Activated naive CD4-positive, alpha-beta T cell treated with anti-CD3 and anti-CD28 coated beads, Interleukin-2, amount 50 U/mL, for 24 hours (primary cell): ENCODE results near the gene HCRTR2.
"Not testable (repeated sequence)": the region's sequence is repeated elsewhere in the genome, so short reads cannot be mapped to it uniquely, and the experiment has no call there.

Experiments
- H3K27ac Mint-ChIP-seq: one replicate; pipeline ENCODE4 v1.8.0; 2021; ENCODE audit warnings: mild to moderate bottlenecking, mixed read lengths
- H3K27me3 Mint-ChIP-seq: one replicate; pipeline ENCODE4 v1.8.0; 2021; ENCODE audit warnings: mixed read lengths
- H3K36me3 Mint-ChIP-seq: one replicate; pipeline ENCODE4 v1.8.0; 2021; ENCODE audit warnings: mixed read lengths
- H3K4me1 Mint-ChIP-seq: one replicate; pipeline ENCODE4 v1.8.0; 2021; ENCODE audit warnings: mixed read lengths
- H3K4me3 Mint-ChIP-seq: one replicate; pipeline ENCODE4 v1.8.0; 2021; ENCODE audit warnings: mild to moderate bottlenecking, mixed read lengths
- H3K9me3 Mint-ChIP-seq: one replicate; pipeline ENCODE4 v1.8.0; 2021; ENCODE audit warnings: mixed read lengths

Gene HCRTR2

DNA sequence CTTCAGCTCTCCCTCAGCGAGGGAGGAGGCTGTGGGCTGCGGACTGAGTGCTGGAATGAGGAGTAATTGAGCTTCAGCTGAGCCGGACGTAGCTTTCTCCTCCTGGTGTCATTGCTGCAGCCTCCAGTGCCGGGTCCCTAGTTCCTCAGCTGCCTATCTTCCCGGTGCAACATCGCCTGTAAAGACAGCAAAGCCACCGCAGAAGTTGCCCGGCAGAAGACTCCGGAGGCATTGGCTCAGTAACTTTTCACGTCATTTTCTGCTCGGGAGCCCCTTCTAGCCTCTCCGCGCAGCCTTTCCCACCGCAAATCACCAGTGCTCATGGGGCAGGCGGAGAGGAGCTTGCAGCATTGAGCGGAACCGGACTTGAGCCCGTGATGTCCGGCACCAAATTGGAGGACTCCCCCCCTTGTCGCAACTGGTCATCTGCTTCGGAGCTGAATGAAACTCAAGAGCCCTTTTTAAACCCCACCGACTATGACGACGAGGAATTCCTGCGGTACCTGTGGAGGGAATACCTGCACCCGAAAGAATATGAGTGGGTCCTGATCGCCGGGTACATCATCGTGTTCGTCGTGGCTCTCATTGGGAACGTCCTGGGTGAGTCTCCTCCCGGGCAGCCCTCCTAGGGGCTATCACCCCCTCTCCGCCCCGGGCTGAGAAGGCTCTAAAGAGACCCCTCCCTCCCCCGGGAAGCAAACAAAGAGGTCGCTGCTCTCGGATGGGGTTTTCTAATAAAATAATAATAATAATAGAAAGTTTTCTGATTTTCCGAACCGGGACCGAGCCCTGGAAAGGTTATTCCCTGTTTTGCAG lies at the start of gene HCRTR2:
Gene HCRTR2, plus strand, starts transcription at position 305 of the 816 bp plus-strand sequence. Its CDS starts 73 bp downstream, at position 378.
- H3K27ac Mint-ChIP-seq = no peak within 1 kb of the TSS
- H3K27me3 Mint-ChIP-seq = peaks cover 10% of the 10 kb centered on the region
- no peaks in the 10 kb centered on the region for H3K4me1 Mint-ChIP-seq
- H3K4me3 Mint-ChIP-seq = no peak within 1 kb of the TSS
- peaks cover 6% of the 10 kb centered on the region for H3K9me3 Mint-ChIP-seq
- H3K36me3 Mint-ChIP-seq = no peaks in the 10 kb centered on the region

DNA sequence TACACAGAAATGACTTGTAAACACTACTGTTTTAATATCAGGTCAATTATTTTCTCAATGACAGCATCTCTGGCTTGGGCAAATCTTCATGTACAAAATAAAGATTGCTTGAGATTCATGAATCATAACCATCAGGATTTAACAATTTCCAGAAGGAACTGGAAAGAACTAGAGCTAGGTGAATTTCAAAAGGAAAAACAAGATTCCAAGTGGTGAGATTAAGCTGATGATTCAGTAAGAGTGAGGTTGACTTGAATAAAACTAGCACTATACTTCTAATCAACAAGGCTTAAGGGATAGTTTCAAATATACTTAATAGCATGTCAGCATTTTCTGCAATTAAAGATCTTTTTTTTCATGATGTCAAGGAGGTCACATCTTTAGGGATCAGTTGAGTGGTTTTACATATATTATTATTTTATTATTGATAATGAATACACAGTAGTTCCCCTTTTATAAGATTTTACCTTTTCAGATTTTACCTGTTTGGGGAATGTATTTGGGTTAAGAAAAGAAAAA lies 43.5 kb upstream of the HCRTR2 start:
- no peak overlapping the region for H3K27ac Mint-ChIP-seq
- H3K9me3 Mint-ChIP-seq = peaks cover 16% of the 10 kb centered on the region
- H3K27me3 Mint-ChIP-seq = no peaks in the 10 kb centered on the region
- H3K4me1 Mint-ChIP-seq = no peaks in the 10 kb centered on the region
- H3K36me3 Mint-ChIP-seq = no peaks in the 10 kb centered on the region
- no peak overlapping the region for H3K4me3 Mint-ChIP-seq

DNA sequence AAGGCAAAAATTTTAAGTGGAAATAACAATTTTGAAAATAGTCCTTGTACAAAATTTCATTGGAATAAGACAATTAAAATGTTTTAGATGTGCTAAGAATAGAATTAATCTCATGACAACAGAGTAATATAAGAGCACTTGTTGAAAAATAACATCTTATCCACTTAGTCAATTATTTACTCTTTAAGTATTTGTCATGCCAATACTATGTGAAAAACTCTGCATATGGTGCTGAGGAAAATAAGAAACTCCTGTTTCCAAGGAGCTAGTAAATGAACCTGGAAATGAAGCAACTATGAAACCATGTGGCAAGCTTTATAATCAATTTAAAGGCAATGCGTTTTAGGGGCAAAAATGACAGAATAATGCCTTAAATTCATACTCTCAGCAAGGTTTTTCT lies 42.7 kb upstream of the HCRTR2 start:
- H3K27me3 Mint-ChIP-seq = no peaks in the 10 kb centered on the region

DNA sequence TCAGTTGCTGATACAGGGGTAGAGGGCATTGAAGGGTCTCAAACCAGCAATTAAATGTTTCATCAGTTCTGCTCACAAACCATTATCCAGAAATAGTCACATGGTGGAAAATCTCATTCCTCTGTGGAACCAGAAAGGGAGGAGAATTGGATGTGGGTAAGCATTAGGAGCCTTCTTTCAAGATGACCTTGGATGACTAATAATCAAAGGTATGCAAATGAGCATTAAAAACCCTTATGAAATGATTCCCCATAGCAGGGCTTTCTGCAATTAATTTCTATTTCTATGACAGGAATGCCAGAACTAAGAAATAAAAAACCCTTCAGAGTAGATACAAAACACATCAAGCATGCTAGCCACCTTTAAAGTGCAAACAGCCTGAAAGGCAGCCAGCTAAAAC lies 37.4 kb upstream of the HCRTR2 start:
- no peaks in the 10 kb centered on the region for H3K36me3 Mint-ChIP-seq
- no peaks in the 10 kb centered on the region for H3K27me3 Mint-ChIP-seq
- no peak overlapping the region for H3K27ac Mint-ChIP-seq
- H3K4me1 Mint-ChIP-seq = no peaks in the 10 kb centered on the region
- no peak overlapping the region for H3K4me3 Mint-ChIP-seq
- no peaks in the 10 kb centered on the region for H3K9me3 Mint-ChIP-seq

More for the DNA sequence above, 42.7 kb upstream of the HCRTR2 start:
- no peak overlapping the region for H3K27ac Mint-ChIP-seq
- peaks cover 16% of the 10 kb centered on the region for H3K9me3 Mint-ChIP-seq
- no peaks in the 10 kb centered on the region for H3K4me1 Mint-ChIP-seq
- H3K36me3 Mint-ChIP-seq = no peaks in the 10 kb centered on the region
- H3K4me3 Mint-ChIP-seq = no peak overlapping the region

DNA sequence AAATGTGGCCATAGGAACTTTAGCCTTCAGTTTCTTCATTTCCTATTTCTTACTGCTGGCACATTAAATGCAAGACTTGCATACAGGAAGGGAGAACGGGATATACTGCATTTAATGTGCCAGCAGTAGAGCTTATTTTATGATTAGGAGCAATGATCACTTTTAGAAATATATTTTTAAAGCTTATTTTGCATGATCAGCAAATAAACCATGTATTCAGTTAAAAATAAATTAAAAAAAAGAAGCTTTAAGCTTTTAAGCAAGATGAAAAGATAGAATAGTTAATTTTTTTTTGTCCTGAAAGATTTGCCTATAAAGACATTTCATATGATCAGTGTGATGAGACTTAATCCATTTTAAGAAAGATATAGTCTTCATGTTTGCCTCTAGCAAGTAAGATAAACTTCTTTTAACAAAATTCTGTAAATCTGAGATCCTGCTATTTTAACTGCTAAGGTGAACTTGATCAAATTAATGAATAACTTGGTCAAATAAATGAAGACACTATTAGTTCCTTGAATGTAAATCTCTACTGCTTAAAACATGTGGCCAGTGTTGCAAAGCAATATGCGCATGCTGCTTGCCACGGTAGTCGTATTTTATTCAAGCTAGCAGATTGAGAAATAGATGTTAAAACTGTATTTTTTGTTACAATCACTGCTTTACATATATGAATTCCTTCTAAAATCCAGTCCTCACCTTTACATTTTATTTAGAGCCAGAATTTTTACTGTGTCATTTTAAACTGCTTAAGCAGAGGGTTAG lies 36.2 kb upstream of the HCRTR2 start:
- H3K36me3 Mint-ChIP-seq = no peaks in the 10 kb centered on the region
- no peak overlapping the region for H3K4me3 Mint-ChIP-seq
- H3K9me3 Mint-ChIP-seq = no peaks in the 10 kb centered on the region
- no peaks in the 10 kb centered on the region for H3K27me3 Mint-ChIP-seq
- no peaks in the 10 kb centered on the region for H3K4me1 Mint-ChIP-seq
- no peak overlapping the region for H3K27ac Mint-ChIP-seq

DNA sequence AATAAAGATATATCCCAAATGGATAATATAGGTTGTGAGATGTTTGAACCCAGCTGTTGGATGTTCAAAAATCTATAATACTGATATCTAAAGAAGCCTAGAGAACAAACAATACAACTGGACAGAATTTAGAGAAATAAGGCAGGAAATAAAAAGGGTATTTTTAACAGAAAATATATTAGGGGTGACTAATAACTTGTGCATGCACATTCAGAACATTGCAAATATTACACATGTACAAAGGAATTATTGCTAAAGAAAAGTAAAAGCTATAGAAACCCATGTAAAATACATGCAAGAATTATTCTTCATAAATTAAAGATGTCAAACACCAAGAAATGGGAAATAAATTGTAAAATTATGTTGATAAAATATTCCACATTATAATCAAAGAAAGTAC lies 32.7 kb upstream of the HCRTR2 start:
- Mint-ChIP-seq H3K27ac (no peak overlapping the region), H3K36me3 (no peaks in the 10 kb centered on the region), H3K4me3 (no peak overlapping the region), H3K4me1 (no peaks in the 10 kb centered on the region), H3K27me3 (no peaks in the 10 kb centered on the region), H3K9me3 (peaks cover 6% of the 10 kb centered on the region)

DNA sequence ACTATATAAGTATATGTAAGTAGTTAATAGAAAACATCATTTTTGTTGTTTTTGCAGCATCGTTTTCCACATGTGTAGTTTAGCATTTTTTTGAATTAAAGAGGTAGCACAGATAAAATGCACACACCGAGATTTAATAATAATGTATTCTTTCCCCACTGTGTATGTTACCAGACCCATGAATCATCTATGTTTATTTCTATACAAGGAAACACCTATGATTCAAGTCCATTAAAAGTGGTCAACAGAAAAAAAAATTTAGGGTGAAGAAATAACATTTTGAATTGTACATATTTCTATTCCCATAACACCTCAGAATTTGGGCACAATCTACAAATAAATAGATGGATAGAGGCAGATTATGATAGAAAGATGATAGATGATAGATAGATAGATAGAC lies 31.7 kb upstream of the HCRTR2 start:
- no peak overlapping the region for H3K27ac Mint-ChIP-seq

DNA sequence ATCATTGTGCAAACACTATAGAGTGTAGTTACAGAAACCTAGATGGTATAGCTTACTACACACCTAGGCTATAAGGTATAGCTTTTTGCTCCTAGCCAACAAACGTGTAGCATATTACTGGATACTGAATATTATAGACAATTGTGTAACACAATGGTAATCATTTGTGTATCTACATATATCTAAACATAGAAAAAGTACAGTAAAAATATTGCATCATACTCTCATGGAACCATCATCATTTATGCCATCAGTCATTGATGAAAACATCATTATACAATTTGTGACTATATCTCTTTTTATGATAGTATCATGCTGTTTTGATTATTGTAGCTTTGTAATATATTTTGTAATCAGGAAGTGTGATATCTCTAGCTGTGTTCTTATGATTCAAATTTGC lies 21.0 kb upstream of the HCRTR2 start:
- no peaks in the 10 kb centered on the region for H3K27me3 Mint-ChIP-seq
- no peaks in the 10 kb centered on the region for H3K36me3 Mint-ChIP-seq
- no peaks in the 10 kb centered on the region for H3K9me3 Mint-ChIP-seq
- H3K4me1 Mint-ChIP-seq = no peaks in the 10 kb centered on the region
- H3K27ac Mint-ChIP-seq = no peak overlapping the region
- no peak overlapping the region for H3K4me3 Mint-ChIP-seq

More for the DNA sequence above, 31.7 kb upstream of the HCRTR2 start:
- no peaks in the 10 kb centered on the region for H3K27me3 Mint-ChIP-seq
- no peak overlapping the region for H3K4me3 Mint-ChIP-seq
- H3K4me1 Mint-ChIP-seq = no peaks in the 10 kb centered on the region
- no peaks in the 10 kb centered on the region for H3K36me3 Mint-ChIP-seq
- peaks cover 6% of the 10 kb centered on the region for H3K9me3 Mint-ChIP-seq

DNA sequence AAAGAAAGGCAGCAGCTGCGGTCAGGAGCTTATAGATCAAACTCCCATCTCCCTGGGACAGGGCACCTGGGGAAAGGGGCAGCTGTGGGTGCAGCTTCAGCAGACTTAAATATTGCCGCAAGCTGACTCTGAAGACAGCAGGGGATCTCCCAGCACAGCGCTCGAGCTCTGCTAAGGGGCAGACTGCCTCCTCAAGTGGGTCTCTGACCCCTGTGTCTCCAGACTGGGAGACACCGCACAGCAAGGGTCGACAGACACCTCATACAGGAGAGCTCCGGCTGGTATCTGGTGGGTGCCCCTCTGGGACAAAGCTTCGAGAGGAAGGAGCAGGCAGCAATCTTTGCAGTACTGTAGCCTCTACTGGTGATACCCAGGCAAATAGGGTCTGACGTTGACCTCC lies 15.5 kb upstream of the HCRTR2 start:
- H3K27me3 Mint-ChIP-seq, H3K36me3 Mint-ChIP-seq, H3K9me3 Mint-ChIP-seq, H3K4me1 Mint-ChIP-seq, H3K4me3 Mint-ChIP-seq, H3K27ac Mint-ChIP-seq: not testable (repeated sequence)

DNA sequence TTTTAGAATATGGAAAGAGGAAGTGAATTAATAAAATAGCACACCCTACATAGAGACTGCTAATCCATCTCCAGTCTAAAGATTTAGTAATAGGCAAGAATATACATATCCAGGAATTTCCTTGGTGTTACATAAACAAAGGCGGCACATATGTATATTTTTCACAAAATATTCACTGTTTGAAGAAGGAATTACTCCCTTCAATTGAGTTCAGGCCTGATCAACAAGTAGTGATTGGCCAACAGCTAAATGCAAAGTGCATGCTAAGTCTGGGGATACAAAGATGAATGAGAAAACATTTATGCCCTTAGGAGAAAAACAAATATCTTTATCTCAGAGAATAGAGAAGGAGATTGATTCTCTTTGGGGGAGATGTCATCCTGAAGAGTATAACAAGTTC lies 6.5 kb upstream of the HCRTR2 start:
- H3K9me3 Mint-ChIP-seq = peaks cover 5% of the 10 kb centered on the region
- H3K36me3 Mint-ChIP-seq = no peaks in the 10 kb centered on the region
- H3K4me3 Mint-ChIP-seq = no peak overlapping the region
- H3K4me1 Mint-ChIP-seq = no peaks in the 10 kb centered on the region
- H3K27me3 Mint-ChIP-seq = no peaks in the 10 kb centered on the region
- H3K27ac Mint-ChIP-seq = no peak overlapping the region

DNA sequence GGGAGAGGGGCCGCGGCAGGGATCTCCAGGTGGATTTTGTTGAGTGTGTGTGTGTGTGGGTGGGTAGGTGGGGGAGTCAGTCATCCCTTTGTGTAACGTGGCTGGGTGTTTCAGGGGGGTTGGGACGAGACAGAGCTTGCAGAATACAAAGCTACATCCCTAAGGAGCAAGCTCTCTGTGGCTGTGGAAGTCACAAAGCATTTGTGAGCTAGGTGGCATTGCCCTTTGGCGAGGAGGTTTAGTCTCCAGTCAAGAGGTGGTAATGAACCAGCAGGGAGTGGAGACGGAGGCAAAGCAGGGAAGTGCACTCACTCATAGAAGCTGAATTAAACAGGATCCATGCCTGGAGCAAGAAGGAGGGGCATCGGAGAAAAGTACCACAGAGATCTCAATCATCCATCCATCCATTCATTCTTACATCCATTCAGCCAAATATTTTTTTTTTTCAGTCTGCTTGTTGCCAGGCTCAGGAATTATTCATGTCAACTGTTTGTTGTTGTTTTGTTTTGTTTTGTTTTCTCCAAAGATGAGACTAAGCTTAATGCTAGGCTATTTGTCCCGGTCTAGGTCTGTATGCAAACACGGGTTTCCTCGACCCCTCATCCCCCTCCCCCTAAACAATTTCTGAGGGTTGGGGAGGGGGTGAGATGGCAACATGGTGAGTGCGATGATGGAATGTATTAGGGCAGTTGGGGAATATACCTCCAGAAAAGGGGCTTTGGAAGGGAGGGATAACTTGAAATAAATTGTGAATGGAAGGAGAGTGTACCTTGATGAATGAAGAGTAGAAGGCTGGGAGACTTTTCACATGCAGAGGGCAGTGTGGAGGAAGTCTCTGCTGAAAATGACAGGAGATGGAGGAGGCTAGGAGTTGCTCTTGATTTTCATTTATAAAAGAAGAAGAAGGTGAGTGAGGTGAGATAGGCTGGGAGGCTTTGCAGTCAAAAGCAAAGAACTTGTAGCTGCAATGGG lies 1.0 kb downstream of the HCRTR2 start:
- Mint-ChIP-seq H3K9me3 (peaks cover 6% of the 10 kb centered on the region), H3K27me3 (peaks cover 10% of the 10 kb centered on the region), H3K4me3 (no peak overlapping the region), H3K4me1 (no peaks in the 10 kb centered on the region), H3K27ac (no peak overlapping the region), H3K36me3 (no peaks in the 10 kb centered on the region)

DNA sequence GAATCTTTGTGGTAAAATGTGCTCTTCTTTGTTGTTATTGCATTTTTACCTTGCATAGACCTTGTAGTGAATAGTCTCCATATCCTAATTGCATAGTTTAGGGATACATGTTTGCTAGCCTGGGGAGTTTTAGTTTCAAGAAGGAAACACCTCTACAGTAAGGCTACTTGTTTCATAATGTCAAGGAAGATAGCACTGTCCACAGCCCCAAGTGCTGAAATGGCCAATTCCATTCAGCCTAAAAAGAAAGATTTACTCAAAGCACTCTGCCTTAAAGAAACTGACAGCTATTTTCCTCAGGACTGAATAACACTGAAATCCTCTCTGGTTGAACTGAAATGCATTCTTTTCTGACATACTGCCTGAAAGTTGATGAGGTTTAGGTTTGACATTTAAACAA lies 2.6 kb downstream of the HCRTR2 start:
- no peak overlapping the region for H3K27ac Mint-ChIP-seq
- H3K9me3 Mint-ChIP-seq = peaks cover 6% of the 10 kb centered on the region
- H3K36me3 Mint-ChIP-seq = no peaks in the 10 kb centered on the region
- H3K4me3 Mint-ChIP-seq = no peak overlapping the region
- H3K27me3 Mint-ChIP-seq = peaks cover 10% of the 10 kb centered on the region
- no peaks in the 10 kb centered on the region for H3K4me1 Mint-ChIP-seq

DNA sequence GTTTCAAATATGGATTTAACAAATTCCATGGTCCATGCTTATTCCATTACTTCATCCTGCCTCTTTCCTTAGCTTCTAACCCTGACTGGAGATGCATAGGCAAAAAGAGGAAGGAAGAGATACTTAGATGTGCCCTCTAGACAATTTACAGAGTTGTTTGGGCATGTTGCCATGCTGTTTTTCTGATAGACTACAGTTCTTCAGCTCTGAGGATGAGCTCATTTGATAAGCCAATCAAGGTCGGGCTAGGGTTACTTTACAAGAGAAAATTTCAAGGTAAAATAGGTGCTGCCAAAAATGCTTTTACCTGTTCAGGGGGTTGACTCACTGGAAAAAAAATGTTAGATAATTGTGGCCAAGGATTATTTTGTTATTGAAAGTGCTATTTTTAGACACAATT lies 5.9 kb downstream of the HCRTR2 start:
- Mint-ChIP-seq H3K36me3 (no peaks in the 10 kb centered on the region), H3K4me3 (no peak overlapping the region), H3K9me3 (peaks cover 6% of the 10 kb centered on the region), H3K27me3 (peaks cover 6% of the 10 kb centered on the region), H3K4me1 (no peaks in the 10 kb centered on the region), H3K27ac (no peak overlapping the region)

DNA sequence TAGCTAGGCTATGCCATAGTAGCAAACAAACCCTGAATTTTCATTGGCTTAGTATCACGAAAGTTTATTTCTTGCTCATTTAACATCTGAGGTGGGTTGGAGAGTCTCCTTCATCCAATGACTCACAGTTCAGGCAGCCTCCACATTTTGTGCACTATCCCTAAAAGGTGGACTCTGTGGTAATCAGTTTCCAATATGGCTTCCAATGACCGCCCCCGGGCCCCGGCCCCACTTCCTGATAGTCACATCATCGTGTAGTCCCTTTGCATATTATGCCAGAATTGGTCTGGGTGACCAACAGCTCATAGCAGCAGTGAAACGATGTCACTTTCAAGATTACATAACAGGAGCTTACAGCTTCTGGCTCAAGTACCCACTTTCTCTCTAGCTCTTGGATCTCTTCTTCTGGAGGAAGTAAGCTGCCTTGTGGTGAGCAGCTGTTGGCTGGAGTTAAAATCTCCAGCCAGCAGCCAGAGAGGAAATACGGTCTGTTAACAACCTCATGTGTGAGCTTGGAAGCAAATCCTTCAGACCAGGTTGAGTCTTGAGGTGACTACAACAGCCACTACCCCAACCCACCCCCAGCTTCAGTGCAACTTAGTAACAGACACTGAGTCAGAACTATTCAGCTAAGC lies 7.8 kb downstream of the HCRTR2 start:
- H3K36me3 Mint-ChIP-seq = no peaks in the 10 kb centered on the region
- no peaks in the 10 kb centered on the region for H3K27me3 Mint-ChIP-seq
- H3K4me1 Mint-ChIP-seq = no peaks in the 10 kb centered on the region
- H3K9me3 Mint-ChIP-seq = no peaks in the 10 kb centered on the region
- no peak overlapping the region for H3K27ac Mint-ChIP-seq
- H3K4me3 Mint-ChIP-seq = no peak overlapping the region
